Fibroblast of skin of abdomen (primary cell): ENCODE results near the gene TLCD1. TPM values are rescaled to one million over a fixed set of nuclear protein-coding genes. Genes with fewer than 3 reads are reported as not detected.

Experiments
- DNase-seq: peaks from one replicate; pipeline ENCODE4 v3.0.0-alpha.2; 2013
- polyA plus RNA-seq, 2 experiments: library from polyadenylated mRNA; unstranded; fragments of 120-200 nt; gene quantifications; one replicate each; pipeline ENCODE4 v1.2.1, GENCODE V29; 2013; ENCODE audit not compliant: insufficient read length in 2 of 2

TLCD1 gene, protein sequence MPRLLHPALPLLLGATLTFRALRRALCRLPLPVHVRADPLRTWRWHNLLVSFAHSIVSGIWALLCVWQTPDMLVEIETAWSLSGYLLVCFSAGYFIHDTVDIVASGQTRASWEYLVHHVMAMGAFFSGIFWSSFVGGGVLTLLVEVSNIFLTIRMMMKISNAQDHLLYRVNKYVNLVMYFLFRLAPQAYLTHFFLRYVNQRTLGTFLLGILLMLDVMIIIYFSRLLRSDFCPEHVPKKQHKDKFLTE
- 7.8 TPM for polyA plus RNA-seq (2013, experiment 1 of 2; ENCODE audit: insufficient read length)
- polyA plus RNA-seq (2013, experiment 2 of 2; ENCODE audit: insufficient read length), result 6.2 TPM

DNA sequence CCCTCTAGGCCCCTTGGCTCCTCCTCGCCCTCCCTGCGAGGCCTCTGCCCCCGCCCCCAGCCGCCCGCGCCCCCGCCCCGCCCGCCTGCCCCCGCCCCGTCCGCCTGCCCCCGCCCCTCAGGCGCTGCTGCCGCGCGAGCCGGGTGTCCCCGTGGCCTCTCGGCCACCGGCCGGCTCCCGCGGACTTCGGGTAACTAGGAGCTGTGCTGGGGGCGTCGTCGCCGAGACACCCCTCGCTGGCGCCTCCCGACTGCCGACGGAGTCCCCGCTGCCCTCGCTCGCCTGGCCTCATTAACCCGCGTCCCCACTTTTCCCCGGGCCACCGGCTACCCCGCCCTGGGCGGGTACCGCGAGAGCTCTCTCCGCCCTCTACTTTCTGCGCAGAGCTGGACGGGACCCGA lies at the start of gene TLCD1:
Gene TLCD1, minus strand, starts transcription at position 8 of the 401 bp plus-strand sequence. CDS start 136 bp downstream, outside the sequence.
- DNase-seq, result peak; percentile 64

DNA sequence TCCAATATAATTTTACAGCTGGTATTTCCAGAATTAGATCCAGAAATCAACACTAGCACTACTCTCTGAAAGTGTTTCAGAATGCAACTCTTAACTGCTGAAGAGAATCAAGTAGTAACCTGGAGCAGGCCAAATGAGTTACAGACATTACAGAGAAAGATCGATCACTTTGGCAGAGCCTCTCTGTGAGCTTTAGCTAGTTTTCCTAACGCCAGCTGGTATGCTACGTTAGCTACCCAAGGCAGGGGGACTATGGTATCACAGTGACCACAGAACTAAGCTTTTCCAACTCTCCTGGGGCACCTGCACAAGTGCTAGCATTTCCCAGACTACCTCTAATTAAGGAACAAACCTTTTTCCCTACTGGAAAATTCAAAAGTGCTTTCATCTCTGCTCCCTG lies 48.2 kb upstream of the TLCD1 start:
- no peak for DNase-seq

- DNase-seq, result no peak
These were observed 47.7 kb upstream of the TLCD1 start for GRCh38 chr17:28773736-28774135.

GRCh38 chr17:28765038-28765437 lies 39.0 kb upstream of the TLCD1 start:
- DNase-seq, result no peak

DNA sequence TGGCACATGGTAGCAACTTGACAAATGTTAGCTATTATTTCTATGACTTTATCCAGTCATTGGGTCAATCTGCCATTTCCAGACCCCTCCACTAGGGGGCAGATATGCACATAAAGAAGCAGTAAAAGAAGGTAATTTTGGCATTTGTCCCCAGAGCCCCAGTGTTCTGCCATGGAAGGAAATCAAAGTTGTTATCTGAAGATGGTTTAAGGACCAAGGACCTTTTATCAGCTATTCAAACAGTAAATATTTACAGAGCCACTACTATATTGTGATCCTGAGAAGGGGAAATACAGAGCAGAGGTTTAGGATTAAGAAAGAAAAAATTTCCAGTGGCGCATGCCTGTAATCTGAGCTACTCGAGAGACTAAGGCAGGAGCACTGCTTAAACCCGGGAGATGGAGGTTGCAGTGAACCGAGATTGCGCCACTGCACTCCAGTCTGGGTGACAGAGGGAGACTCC lies 37.8 kb upstream of the TLCD1 start:
- DNase-seq, result peak; percentile 72

DNA sequence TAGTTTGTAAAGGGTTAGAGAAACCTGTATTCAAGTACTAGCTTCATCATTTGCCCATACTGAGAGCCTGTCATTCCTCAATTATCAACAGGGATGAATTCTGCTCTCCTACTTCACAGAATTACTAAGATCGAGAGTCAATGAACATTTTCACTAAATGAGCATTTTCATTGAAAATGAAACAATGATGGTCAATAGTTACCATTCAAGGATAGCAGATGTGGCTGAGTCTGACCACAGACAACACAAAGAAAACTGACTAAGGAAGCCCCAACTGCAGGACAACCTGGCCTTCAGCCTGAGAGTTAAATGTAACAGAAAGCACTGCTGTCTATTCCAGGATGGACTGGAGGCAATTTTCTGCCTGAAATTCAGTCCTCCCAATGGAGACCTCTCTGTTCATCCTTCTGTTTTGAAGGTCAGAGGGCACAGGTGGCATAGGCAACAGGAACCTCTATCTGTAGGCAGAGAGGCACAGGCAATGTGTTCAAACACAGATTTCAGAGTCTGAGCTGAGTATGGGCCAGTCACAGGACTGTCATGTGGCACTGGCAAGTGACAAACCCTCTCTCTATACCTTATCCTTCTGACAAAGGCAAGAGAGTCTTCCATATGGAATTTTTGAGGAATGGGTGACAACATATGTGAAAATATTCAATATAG lies 37.2 kb upstream of the TLCD1 start:
- DNase-seq, result no peak

- peak; percentile 28 for DNase-seq
These were observed 34.8 kb upstream of the TLCD1 start for GRCh38 chr17:28760601-28761562.

DNA sequence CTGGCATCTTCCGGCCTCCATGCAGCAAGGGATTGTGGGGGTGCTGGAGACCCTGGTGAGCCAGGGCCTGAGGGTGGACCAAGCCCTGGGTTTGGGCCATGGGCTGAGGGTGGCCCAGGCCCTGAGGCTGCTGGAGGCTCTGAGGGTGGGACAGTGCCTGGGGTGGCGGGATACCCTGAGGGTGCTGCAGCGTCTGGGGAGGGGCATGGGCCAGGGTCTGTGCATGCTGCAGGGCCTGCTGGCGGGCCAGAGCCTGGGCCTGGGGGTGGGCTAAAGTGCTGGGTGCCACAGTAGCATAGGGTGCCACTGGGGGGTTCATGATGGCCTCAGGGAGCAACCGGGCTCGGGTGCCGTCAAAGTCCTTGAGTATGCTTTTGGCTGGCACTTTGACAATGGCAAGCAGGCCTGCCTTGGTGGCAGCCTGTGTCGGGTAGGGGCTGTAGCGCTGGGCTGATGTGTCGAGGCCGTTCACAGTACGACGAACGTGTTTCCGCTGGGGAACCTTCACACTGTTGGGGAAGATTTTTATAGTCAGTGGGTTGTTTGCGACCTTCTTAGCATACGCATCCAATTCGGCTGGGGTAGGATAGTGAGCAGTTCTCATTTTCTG lies 33.3 kb upstream of the TLCD1 start:
- no peak for DNase-seq

GRCh38 chr17:28758411-28759121 lies 32.5 kb upstream of the TLCD1 start:
- DNase-seq, result no peak

DNA sequence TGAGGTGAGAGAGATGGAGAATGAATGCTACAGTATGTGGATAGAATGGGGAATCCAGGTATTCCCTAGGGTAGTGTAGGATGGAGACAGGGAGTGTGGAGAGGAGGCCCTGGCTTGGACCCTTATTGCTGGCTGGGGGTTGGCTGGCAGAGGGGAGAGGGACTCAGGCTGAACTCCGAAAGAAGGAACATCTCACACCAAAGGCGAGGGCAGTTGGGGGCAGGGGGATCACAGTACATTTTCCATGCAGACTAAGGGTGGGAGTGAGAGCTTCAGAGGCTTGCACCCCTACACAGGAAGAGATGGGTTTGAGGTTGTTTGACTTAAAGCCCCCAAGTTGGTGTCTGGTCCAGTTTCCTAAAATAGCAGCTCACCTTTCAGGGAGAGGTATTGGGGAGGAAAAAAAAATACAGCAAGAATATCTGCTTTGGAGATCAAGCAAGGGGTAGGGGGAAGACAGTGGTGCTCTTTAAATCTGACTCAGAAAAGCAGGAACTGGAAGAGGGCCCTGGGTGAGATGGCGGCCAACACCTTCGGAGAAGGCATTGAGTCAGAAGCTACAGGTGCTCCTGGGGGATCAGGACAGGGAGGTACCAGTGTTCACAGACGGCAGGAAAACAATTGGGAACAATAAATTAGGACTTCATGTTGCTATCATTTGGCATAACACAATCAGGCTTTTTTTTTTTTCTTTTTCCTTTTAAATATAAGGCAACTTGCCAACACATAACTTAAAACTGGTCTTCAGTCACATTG lies 30.2 kb upstream of the TLCD1 start:
- DNase-seq, result no peak

- no peak for DNase-seq
These were observed 29.5 kb upstream of the TLCD1 start for GRCh38 chr17:28755486-28755885.

- DNase-seq, result no peak
These were observed 25.8 kb upstream of the TLCD1 start for GRCh38 chr17:28751600-28752366.

- DNase-seq, result peak; percentile 88
These were observed 24.4 kb upstream of the TLCD1 start for GRCh38 chr17:28750178-28751047.

DNA sequence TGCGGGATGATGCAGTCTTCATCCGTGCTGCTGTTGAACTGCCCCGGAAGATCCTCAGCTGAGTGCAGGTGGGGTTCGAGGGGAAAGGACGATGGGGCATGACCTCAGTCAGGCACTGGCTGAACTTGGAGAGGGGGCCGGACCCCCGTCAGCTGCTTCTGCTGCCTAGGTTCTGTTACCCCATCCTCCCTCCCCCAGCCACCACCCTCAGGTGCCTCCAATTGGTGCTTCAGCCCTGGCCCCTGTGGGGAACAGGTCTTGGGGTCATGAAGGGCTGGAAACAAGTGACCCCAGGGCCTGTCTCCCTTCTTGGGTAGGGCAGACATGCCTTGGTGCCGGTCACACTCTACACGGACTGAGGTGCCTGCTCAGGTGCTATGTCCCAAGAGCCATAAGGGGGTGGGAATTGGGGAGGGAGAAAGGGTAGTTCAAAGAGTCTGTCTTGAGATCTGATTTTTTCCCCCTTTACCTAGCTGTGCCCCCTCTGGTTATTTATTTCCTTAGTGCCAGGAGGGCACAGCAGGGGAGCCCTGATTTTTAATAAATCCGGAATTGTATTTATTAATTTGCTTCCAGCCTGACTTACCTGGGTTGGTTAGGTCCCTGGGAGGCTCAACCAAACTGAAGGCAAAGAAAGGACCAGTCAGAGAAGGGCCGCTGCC lies 23.6 kb upstream of the TLCD1 start:
- no peak for DNase-seq

DNA sequence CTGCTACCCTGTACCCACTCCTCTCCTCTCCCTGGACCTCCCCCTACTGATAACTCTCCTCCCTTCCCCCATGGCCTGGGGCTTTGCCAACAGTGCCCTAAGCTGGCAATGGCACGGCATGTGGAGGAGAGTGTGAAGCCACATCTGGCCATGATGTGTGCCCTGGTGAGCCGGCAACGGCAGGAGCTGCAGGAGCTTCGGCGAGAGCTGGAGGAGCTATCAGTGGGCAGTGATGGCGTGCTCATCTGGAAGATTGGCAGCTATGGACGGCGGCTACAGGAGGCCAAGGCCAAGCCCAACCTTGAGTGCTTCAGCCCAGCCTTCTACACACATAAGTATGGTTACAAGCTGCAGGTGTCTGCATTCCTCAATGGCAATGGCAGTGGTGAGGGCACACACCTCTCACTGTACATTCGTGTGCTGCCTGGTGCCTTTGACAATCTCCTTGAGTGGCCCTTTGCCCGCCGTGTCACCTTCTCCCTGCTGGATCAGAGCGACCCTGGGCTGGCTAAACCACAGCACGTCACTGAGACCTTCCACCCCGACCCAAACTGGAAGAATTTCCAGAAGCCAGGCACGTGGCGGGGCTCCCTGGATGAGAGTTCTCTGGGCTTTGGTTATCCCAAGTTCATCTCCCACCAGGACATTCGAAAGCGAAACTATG lies 23.0 kb upstream of the TLCD1 start:
- no peak for DNase-seq

DNA sequence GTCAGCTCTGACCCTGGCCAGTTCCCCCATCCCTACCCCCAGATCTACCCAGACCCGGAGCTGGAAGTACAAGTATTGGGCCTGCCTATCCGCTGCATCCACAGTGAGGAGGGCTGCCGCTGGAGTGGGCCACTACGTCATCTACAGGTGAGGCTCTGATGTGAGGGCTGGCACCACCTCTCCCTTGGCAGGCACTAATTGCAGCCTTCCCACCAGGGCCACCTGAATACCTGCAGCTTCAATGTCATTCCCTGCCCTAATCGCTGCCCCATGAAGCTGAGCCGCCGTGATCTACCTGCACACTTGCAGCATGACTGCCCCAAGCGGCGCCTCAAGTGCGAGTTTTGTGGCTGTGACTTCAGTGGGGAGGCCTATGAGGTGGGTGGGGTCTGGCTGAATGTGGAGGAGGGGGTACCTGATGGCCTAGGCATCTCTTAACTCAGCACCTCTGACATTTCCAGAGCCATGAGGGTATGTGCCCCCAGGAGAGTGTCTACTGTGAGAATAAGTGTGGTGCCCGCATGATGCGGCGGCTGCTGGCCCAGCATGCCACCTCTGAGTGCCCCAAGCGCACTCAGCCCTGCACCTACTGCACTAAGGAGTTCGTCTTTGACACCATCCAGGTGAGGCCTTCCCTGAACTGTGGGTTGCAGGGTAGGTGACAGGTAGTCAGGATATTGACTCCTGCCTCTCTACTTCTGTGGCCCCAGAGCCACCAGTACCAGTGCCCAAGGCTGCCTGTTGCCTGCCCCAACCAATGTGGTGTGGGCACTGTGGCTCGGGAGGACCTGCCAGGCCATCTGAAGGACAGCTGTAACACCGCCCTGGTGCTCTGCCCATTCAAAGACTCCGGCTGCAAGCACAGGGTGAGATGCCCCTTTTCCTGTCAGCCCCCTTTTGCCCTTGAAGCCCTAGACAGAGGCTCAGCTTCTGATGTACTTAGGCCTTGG lies 22.0 kb upstream of the TLCD1 start:
- DNase-seq, result no peak
